Measurements from ENCODE around the gene SSNA1.

SSNA1 gene

GRCh38 chr9:137201205-137201868 lies 12.9 kb downstream of the SSNA1 start:
- no peak for DNase-seq (ENCODE audit: low read depth)

- DNase-seq (ENCODE audit: low read depth), result no peak
Observed at GRCh38 chr9:137202966-137203365, 14.5 kb downstream of the SSNA1 start.

- DNase-seq (ENCODE audit: low read depth), result no peak
Observed at GRCh38 chr9:137204731-137205125, 16.3 kb downstream of the SSNA1 start.

GRCh38 chr9:137205126-137206069 lies 16.9 kb downstream of the SSNA1 start, which contains the start of the genes NDOR1 and TMEM203:
NDOR1 (plus strand) TSS chr9:137205700; CDS start chr9:137205778, 78 bp downstream.
TMEM203 (minus strand) TSS chr9:137205648; CDS start chr9:137205414, 234 bp downstream.
- no peak for DNase-seq (ENCODE audit: low read depth)

- no peak for DNase-seq (ENCODE audit: low read depth)
Observed at GRCh38 chr9:137206602-137207001, 18.1 kb downstream of the SSNA1 start.

- DNase-seq (ENCODE audit: low read depth), result no peak
Observed at GRCh38 chr9:137211532-137211931, 23.1 kb downstream of the SSNA1 start.

- DNase-seq (ENCODE audit: low read depth), result no peak
Observed at GRCh38 chr9:137212520-137212919, 24.0 kb downstream of the SSNA1 start.

- DNase-seq (ENCODE audit: low read depth), result no peak
Observed at GRCh38 chr9:137213160-137214060, 24.9 kb downstream of the SSNA1 start.

- DNase-seq (ENCODE audit: low read depth), result no peak
Observed at GRCh38 chr9:137214620-137215019, 26.1 kb downstream of the SSNA1 start.

- no peak for DNase-seq (ENCODE audit: low read depth)
Observed at GRCh38 chr9:137215196-137215986, 26.9 kb downstream of the SSNA1 start.

- DNase-seq (ENCODE audit: low read depth), result no peak
Observed at GRCh38 chr9:137216188-137216965, 27.9 kb downstream of the SSNA1 start.

- no peak for DNase-seq (ENCODE audit: low read depth)
Observed at GRCh38 chr9:137217276-137218211, 29.1 kb downstream of the SSNA1 start.

GRCh38 chr9:137218212-137218753 lies 29.8 kb downstream of the SSNA1 start:
- DNase-seq (ENCODE audit: low read depth), result no peak

- no peak for DNase-seq (ENCODE audit: low read depth)
Observed at GRCh38 chr9:137218754-137219271, 30.3 kb downstream of the SSNA1 start.

GRCh38 chr9:137219757-137220316 lies 31.4 kb downstream of the SSNA1 start:
- DNase-seq (ENCODE audit: low read depth), result no peak

- DNase-seq (ENCODE audit: low read depth), result no peak
Observed at GRCh38 chr9:137220317-137221094, 32.0 kb downstream of the SSNA1 start.

GRCh38 chr9:137221095-137221505 lies 32.6 kb downstream of the SSNA1 start:
- no peak for DNase-seq (ENCODE audit: low read depth)

All from non-pigmented ciliary epithelial cell (primary cell).